ENCODE data around the gene GGT6.
"Not testable (repeated sequence)": the region's sequence is repeated elsewhere in the genome, so short reads cannot be mapped to it uniquely, and the experiment has no call there.

Gene GGT6

GRCh38 chr17:4602041-4602440 lies 41.7 kb upstream of the GGT6 start:
- TF ChIP-seq CTCF (conservative IDR thresholded peaks at IDR 0.05): no peak
- H3K27ac ChIP-seq: no peak overlapping the region

- no peak for TF ChIP-seq CTCF (conservative IDR thresholded peaks at IDR 0.05)
- no peak overlapping the region for H3K27ac ChIP-seq
These were observed 40.9 kb upstream of the GGT6 start for GRCh38 chr17:4601326-4601725.

GRCh38 chr17:4600563-4600962 lies 40.2 kb upstream of the GGT6 start:
- no peak for TF ChIP-seq CTCF (conservative IDR thresholded peaks at IDR 0.05)
- no peak overlapping the region for H3K27ac ChIP-seq

- H3K27ac ChIP-seq: no peak overlapping the region
- no peak for TF ChIP-seq CTCF (conservative IDR thresholded peaks at IDR 0.05)
These were observed 39.3 kb upstream of the GGT6 start for GRCh38 chr17:4599505-4600281.

- no peak overlapping the region for H3K27ac ChIP-seq
- no peak for TF ChIP-seq CTCF (conservative IDR thresholded peaks at IDR 0.05)
These were observed 38.6 kb upstream of the GGT6 start for GRCh38 chr17:4598776-4599504.

GRCh38 chr17:4597975-4598374 lies 37.6 kb upstream of the GGT6 start:
- H3K27ac ChIP-seq: no peak overlapping the region
- TF ChIP-seq CTCF (conservative IDR thresholded peaks at IDR 0.05): no peak

GRCh38 chr17:4596636-4597380 lies 36.4 kb upstream of the GGT6 start:
- TF ChIP-seq CTCF (conservative IDR thresholded peaks at IDR 0.05): no peak
- H3K27ac ChIP-seq: no peak overlapping the region

GRCh38 chr17:4595685-4596342 lies 35.4 kb upstream of the GGT6 start:
- not testable (repeated sequence) for H3K27ac ChIP-seq

Measured in VCaP (cell line).